Measurements from ENCODE around the gene CADM2. TPM values are rescaled to one million over a fixed set of nuclear protein-coding genes. Genes with fewer than 3 reads are reported as not detected.

Gene CADM2
- total RNA-seq, 1 experiment from 2014 or later: not detected

DNA sequence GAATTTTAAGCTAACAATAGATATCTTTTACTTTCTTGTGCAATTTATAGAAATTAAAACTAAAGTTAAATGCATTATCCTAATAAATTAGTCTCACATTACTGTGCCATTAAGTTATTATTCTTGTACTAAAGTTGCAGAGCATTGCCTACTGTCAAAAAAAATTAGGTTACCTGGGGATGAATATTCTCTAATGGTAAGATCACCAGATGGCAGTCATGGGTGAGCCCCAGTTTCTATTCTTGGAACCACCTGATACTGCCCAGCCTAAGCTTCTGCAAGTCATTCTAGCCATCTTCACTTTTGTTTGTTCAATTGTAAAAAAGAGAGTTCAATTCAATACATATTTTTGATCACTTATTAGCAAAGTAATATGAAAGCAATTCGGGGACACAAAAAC, 213.2 kb downstream of the CADM2 start:
- no peaks in the 10 kb centered on the region for H3K9me3 Mint-ChIP-seq (ENCODE audit: unreplicated experiment)
- no peaks in the 10 kb centered on the region for H3K4me1 Mint-ChIP-seq (ENCODE audit: low read depth, unreplicated experiment)
- intact Hi-C loops (cut with micrococcal nuclease; ENCODE audit: unreplicated experiment): no loop called here

DNA sequence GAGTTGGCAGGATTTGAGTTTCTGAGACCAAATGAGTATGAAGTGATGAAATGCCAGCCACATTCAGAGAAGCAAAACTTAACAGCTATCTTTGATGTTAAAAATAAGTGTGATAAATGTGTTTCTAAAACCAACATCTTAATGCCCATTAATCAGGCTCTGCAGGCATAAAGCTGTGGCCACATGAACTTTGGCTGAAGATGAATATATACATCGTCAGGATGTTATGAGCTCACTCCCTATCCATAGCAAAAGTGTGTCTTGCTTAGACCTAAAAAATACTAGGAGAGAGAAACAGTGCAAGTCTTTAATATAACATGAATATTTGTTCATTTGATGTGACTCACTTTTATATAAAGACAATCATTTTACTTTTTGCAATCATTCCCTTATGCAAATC, 218.0 kb downstream of the CADM2 start:
- Histone ChIP-seq H3K4me3 (ENCODE audit: low read depth, low read length) (no peak overlapping the region), H3K9me3 (no peaks in the 10 kb centered on the region; the same call in 1 of the 2 replicates), H3K4me1 (no peaks in the 10 kb centered on the region), H3K27me3 (replicated peaks; ENCODE audit: control insufficient read depth, insufficient read depth, low read length) (no peaks in the 10 kb centered on the region), H3K36me3 (ENCODE audit: control insufficient read depth, insufficient read depth, low read length) (no peaks in the 10 kb centered on the region)
- Mint-ChIP-seq H3K4me3 (ENCODE audit: unreplicated experiment) (no peak overlapping the region), H3K36me3 (ENCODE audit: insufficient read depth, unreplicated experiment) (no peaks in the 10 kb centered on the region), H3K27me3 (ENCODE audit: insufficient read depth, unreplicated experiment) (no peaks in the 10 kb centered on the region), H3K9me3 (ENCODE audit: unreplicated experiment) (no peaks in the 10 kb centered on the region), H3K27ac (ENCODE audit: unreplicated experiment) (no peak overlapping the region), H3K4me1 (ENCODE audit: low read depth, unreplicated experiment) (no peaks in the 10 kb centered on the region)
- no TSS peak for BruUV-seq (replicated peaks)
- TF ChIP-seq, protein P1, sequence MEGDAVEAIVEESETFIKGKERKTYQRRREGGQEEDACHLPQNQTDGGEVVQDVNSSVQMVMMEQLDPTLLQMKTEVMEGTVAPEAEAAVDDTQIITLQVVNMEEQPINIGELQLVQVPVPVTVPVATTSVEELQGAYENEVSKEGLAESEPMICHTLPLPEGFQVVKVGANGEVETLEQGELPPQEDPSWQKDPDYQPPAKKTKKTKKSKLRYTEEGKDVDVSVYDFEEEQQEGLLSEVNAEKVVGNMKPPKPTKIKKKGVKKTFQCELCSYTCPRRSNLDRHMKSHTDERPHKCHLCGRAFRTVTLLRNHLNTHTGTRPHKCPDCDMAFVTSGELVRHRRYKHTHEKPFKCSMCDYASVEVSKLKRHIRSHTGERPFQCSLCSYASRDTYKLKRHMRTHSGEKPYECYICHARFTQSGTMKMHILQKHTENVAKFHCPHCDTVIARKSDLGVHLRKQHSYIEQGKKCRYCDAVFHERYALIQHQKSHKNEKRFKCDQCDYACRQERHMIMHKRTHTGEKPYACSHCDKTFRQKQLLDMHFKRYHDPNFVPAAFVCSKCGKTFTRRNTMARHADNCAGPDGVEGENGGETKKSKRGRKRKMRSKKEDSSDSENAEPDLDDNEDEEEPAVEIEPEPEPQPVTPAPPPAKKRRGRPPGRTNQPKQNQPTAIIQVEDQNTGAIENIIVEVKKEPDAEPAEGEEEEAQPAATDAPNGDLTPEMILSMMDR (IDR thresholded peaks at IDR 0.05; ENCODE audit: insufficient read depth in 1 of 2, low read depth in 1 of 2, low read length in 1 of 2, severe bottlenecking in 1 of 2, unreplicated experiment in 1 of 2): no peak
- DNase-seq: no peak
- ChIA-PET POLR2A (no interaction called here), CTCF (no interaction called here)
- intact Hi-C loops (cut with micrococcal nuclease; ENCODE audit: unreplicated experiment): no loop called here

More for the DNA sequence above, 213.2 kb downstream of the CADM2 start:
- no peaks in the 10 kb centered on the region for H3K9me3 ChIP-seq
- H3K4me1 ChIP-seq: no peaks in the 10 kb centered on the region
- H3K27ac Mint-ChIP-seq (ENCODE audit: unreplicated experiment): no peak overlapping the region
- no peak overlapping the region for H3K4me3 Mint-ChIP-seq (ENCODE audit: unreplicated experiment)
- H3K27me3 Mint-ChIP-seq (ENCODE audit: insufficient read depth, unreplicated experiment): no peaks in the 10 kb centered on the region
- no TSS peak for BruUV-seq (replicated peaks)
- no peaks in the 10 kb centered on the region for H3K36me3 ChIP-seq (ENCODE audit: control insufficient read depth, insufficient read depth, low read length)
- ChIA-PET CTCF (no interaction called here), POLR2A (no interaction called here)
- H3K27me3 ChIP-seq (replicated peaks; ENCODE audit: control insufficient read depth, insufficient read depth, low read length): no peaks in the 10 kb centered on the region
- H3K4me3 ChIP-seq (ENCODE audit: low read depth, low read length): no peak overlapping the region
- TF ChIP-seq, protein P1 (IDR thresholded peaks at IDR 0.05; ENCODE audit: insufficient read depth in 1 of 2, low read depth in 1 of 2, low read length in 1 of 2, severe bottlenecking in 1 of 2, unreplicated experiment in 1 of 2): no peak
- no peak for DNase-seq
- H3K36me3 Mint-ChIP-seq (ENCODE audit: insufficient read depth, unreplicated experiment): no peaks in the 10 kb centered on the region

DNA sequence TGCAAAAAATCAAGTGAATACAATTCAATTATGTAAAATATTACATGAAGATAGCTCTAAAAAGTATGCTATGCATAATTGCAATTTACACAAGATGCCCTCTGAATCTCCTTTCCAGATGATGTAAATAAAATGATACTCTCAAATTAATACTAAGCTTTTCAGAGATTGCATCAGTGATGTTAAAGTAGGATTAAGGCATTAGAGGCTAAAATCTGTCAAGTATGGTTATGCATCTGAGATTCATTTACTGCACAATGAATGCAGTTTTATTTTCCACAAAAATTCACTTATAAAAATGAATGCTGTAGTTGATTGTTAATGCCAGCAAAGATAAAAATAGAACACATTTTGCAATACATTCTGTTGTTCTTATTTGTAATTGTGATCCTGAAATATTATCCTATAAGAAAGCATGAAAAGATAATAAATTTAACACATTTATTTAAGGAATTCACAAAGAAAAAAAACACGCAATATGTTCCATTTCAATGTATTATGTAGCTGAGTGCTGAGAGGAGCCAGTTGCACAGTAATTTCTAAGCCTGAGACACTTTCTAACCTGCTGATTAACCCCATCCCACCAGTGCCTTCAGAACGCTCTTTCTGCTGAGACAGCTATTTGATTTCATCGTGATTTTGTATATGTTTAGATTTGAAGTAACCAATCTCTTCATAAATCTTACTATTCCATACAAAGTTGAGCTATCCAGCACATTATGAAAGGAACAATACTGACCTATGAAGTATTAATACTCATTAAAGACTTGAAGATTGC, 224.4 kb downstream of the CADM2 start:
- BruUV-seq (replicated peaks): no TSS peak
- CTCF ChIA-PET: no interaction called here

More for the DNA sequence above, 224.4 kb downstream of the CADM2 start:
- no peaks in the 10 kb centered on the region for H3K4me1 Mint-ChIP-seq (ENCODE audit: low read depth, unreplicated experiment)
- no peak for DNase-seq
- H3K27ac Mint-ChIP-seq (ENCODE audit: unreplicated experiment): no peak overlapping the region
- intact Hi-C loops (cut with micrococcal nuclease; ENCODE audit: unreplicated experiment): no loop called here
- Histone ChIP-seq H3K9me3 (no peaks in the 10 kb centered on the region; the same call in 1 of the 2 replicates), H3K4me1 (no peaks in the 10 kb centered on the region), H3K4me3 (ENCODE audit: low read depth, low read length) (no peak overlapping the region), H3K27me3 (replicated peaks; ENCODE audit: control insufficient read depth, insufficient read depth, low read length) (no peaks in the 10 kb centered on the region), H3K36me3 (ENCODE audit: control insufficient read depth, insufficient read depth, low read length) (no peaks in the 10 kb centered on the region)
- H3K9me3 Mint-ChIP-seq (ENCODE audit: unreplicated experiment): no peaks in the 10 kb centered on the region
- H3K4me3 Mint-ChIP-seq (ENCODE audit: unreplicated experiment): no peak overlapping the region
- H3K27me3 Mint-ChIP-seq (ENCODE audit: insufficient read depth, unreplicated experiment): no peaks in the 10 kb centered on the region
- no peaks in the 10 kb centered on the region for H3K36me3 Mint-ChIP-seq (ENCODE audit: insufficient read depth, unreplicated experiment)
- TF ChIP-seq, protein P1 (IDR thresholded peaks at IDR 0.05; ENCODE audit: insufficient read depth in 1 of 2, low read depth in 1 of 2, low read length in 1 of 2, severe bottlenecking in 1 of 2, unreplicated experiment in 1 of 2): no peak
- POLR2A ChIA-PET: no interaction called here

Data from Caco-2 (cell line).